Neural crest cell (in vitro differentiated cells): ENCODE data around the gene SMAP2. TPM values are rescaled to one million over a fixed set of nuclear protein-coding genes. Genes with fewer than 3 reads are reported as not detected.

Experiments
- DNase-seq: peaks from one replicate; pipeline ENCODE4 v3.0.0; 2021; ENCODE audit warnings: low read depth, mixed read lengths, low spot score
- H3K27ac Mint-ChIP-seq: one replicate; pipeline ENCODE4 v1.8.0; 2021; ENCODE audit warnings: mild to moderate bottlenecking, mixed read lengths; ENCODE audit not compliant: unreplicated experiment
- H3K27me3 Mint-ChIP-seq: 2 replicates; pipeline ENCODE4 v1.8.0; 2021; ENCODE audit warnings: low read depth, mild to moderate bottlenecking, mixed read lengths
- H3K36me3 Mint-ChIP-seq: 2 replicates; pipeline ENCODE4 v1.8.0; 2021; ENCODE audit warnings: low read depth, mild to moderate bottlenecking, mixed read lengths
- H3K4me1 Mint-ChIP-seq: 2 replicates; pipeline ENCODE4 v1.8.0; 2021; ENCODE audit warnings: mixed read lengths
- H3K4me3 Mint-ChIP-seq: one replicate; pipeline ENCODE4 v1.8.0; 2021; ENCODE audit warnings: mild to moderate bottlenecking, mixed read lengths
- H3K9me3 Mint-ChIP-seq: 2 replicates; pipeline ENCODE4 v1.8.0; 2021; ENCODE audit warnings: mixed read lengths
- total RNA-seq: library from RNA; stranded (reverse); gene quantifications from 2 replicates; pipeline ENCODE4 v1.2.1, GENCODE V29; 2021
- TF ChIP-seq, protein P1 (sequence below): fragments of 200-600 bp; sonication (generic); conservative IDR thresholded peaks from 2 replicates; pipeline ENCODE4 v1.5.0; 2021; ENCODE audit warnings: antibody characterized with exemption, mild to moderate bottlenecking

Gene SMAP2
- total RNA-seq, 1 donor from 2014 or later = 25.4 TPM

DNA sequence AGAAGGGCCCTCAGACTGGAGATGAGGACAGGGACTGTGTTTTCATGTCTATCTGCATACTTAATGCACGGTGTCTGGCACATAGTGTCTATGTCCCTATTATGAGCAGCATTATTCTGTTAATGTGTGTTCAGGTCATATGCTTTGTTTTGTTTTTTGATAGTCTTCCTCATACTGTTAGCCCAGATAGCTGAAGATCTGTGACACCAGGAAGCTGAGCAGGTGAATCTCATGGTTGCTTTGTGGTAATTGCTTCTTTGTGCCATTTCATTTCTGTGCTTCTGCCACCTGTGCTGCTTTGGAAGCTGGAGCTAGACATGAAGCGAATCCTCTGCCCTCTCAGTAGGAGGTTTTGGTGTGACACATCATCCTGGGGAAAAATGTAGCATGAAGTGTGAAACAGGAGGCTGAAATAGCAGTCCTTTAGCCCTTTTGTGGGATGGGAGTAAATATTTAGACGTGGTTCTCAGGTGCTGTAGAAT, 15.8 kb downstream of the SMAP2 start:
- no peak for DNase-seq
- H3K9me3 Mint-ChIP-seq = no peaks in the 10 kb centered on the region
- no peaks in the 10 kb centered on the region for H3K27me3 Mint-ChIP-seq
- H3K4me1 Mint-ChIP-seq = peaks cover 33% of the 10 kb centered on the region
- no peak overlapping the region for H3K4me3 Mint-ChIP-seq
- TF ChIP-seq, protein P1, sequence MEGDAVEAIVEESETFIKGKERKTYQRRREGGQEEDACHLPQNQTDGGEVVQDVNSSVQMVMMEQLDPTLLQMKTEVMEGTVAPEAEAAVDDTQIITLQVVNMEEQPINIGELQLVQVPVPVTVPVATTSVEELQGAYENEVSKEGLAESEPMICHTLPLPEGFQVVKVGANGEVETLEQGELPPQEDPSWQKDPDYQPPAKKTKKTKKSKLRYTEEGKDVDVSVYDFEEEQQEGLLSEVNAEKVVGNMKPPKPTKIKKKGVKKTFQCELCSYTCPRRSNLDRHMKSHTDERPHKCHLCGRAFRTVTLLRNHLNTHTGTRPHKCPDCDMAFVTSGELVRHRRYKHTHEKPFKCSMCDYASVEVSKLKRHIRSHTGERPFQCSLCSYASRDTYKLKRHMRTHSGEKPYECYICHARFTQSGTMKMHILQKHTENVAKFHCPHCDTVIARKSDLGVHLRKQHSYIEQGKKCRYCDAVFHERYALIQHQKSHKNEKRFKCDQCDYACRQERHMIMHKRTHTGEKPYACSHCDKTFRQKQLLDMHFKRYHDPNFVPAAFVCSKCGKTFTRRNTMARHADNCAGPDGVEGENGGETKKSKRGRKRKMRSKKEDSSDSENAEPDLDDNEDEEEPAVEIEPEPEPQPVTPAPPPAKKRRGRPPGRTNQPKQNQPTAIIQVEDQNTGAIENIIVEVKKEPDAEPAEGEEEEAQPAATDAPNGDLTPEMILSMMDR = no peak
- H3K27ac Mint-ChIP-seq = no peak overlapping the region
- H3K36me3 Mint-ChIP-seq = peaks cover 5% of the 10 kb centered on the region

- Mint-ChIP-seq H3K4me3 (no peak overlapping the region), H3K36me3 (peaks cover 5% of the 10 kb centered on the region), H3K27me3 (no peaks in the 10 kb centered on the region), H3K27ac (no peak overlapping the region), H3K4me1 (peaks cover 33% of the 10 kb centered on the region), H3K9me3 (no peaks in the 10 kb centered on the region)
- no peak for DNase-seq
- TF ChIP-seq, protein P1 = no peak
Measured at GRCh38 chr1:40389871-40390560, 16.5 kb downstream of the SMAP2 start.

DNA sequence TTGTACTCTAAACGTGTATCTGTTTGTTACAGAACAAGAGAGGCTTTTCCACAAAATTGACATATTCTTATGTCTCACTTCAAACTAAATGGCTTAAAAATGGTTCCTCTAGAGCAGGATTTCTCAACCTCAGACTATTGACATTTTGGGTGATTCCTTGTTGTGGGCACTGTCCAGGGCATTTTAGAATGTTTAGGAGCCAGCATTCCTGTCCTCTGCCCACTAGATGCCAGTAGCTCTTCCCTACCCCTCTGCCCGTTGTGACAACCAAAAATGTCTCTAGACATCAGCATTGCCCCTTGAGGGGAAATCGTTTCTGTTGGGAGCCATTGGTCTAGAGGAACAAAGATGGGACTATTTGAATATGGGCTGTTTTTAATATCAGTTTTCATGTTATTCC, 17.3 kb downstream of the SMAP2 start:
- Mint-ChIP-seq H3K27ac (no peak overlapping the region), H3K27me3 (no peaks in the 10 kb centered on the region), H3K4me3 (no peak overlapping the region), H3K9me3 (no peaks in the 10 kb centered on the region), H3K4me1 (peaks cover 30% of the 10 kb centered on the region), H3K36me3 (peaks cover 5% of the 10 kb centered on the region)
- TF ChIP-seq, protein P1 = no peak
- DNase-seq = no peak

GRCh38 chr1:40391688-40392145, 18.2 kb downstream of the SMAP2 start:
- no peak for DNase-seq
- TF ChIP-seq, protein P1 = no peak
- H3K4me1 Mint-ChIP-seq = peaks cover 24% of the 10 kb centered on the region
- H3K27ac Mint-ChIP-seq = no peak overlapping the region
- peaks cover 5% of the 10 kb centered on the region for H3K36me3 Mint-ChIP-seq
- H3K9me3 Mint-ChIP-seq = no peaks in the 10 kb centered on the region
- no peak overlapping the region for H3K4me3 Mint-ChIP-seq
- no peaks in the 10 kb centered on the region for H3K27me3 Mint-ChIP-seq

DNA sequence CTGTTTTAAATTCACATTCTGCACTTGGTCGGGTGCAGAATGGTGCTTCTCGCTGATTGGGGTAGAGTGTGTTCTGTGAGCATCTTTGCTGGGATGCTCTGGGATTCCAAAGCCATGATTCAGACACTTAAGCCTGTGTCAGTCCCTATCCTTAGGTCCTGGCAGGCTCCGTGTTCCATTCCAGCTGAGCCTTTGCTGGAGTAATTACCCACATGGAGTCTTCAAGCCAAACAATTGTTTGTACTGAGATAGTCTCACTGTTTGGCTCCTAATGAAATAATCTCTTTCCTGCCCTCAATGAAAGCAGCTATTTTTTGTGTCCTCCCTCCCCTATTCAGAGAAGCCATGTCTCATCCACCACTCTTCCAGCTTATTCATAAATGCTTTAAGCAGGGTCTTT, 18.7 kb downstream of the SMAP2 start:
- TF ChIP-seq, protein P1 = no peak
- no peak for DNase-seq

More for the DNA sequence above, 18.7 kb downstream of the SMAP2 start:
- Mint-ChIP-seq H3K27ac (no peak overlapping the region), H3K27me3 (no peaks in the 10 kb centered on the region), H3K36me3 (peaks cover 5% of the 10 kb centered on the region), H3K4me1 (peaks cover 24% of the 10 kb centered on the region), H3K9me3 (no peaks in the 10 kb centered on the region), H3K4me3 (no peak overlapping the region)
